Fibroblast of pulmonary artery (primary cell): ENCODE measurements around the gene PSEN1.

Experiments
- DNase-seq: peaks from one replicate; pipeline ENCODE4 v3.0.0-alpha.2; 2010; ENCODE audit warnings: low read depth
- H3K4me3 ChIP-seq: replicated peaks from 2 replicates; pipeline ENCODE4 v1.5.1; 2011; ENCODE audit warnings: low read depth, mild to moderate bottlenecking, control low read depth, low read length, moderate library complexity
- TF ChIP-seq, protein P1 (sequence below): IDR thresholded peaks from 2 replicates; pipeline ENCODE4 v1.5.1; 2011; ENCODE audit warnings: mild to moderate bottlenecking, control low read depth, low read length, inconsistent platforms; ENCODE audit errors: missing control alignments

The PSEN1 gene

DNA sequence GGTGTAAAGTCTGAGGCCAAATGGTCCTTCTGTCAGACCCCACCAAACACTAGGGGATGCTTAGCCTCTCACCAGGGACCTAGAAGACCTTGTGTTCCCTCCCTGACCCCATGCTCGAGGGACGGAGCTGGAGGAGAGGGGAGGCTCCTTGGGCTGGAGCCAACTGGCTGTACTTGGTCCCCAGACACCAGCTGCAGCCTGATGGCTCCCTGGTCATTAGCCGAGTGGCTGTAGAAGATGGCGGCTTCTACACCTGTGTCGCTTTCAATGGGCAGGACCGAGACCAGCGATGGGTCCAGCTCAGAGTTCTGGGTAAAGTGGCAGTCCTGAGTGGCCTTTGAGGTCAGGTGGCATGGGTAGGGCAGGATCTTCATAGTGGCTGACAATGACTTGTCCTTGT is 130.0 kb downstream of the PSEN1 start:
- H3K4me3 ChIP-seq, result no peak overlapping the region
- TF ChIP-seq, protein P1, sequence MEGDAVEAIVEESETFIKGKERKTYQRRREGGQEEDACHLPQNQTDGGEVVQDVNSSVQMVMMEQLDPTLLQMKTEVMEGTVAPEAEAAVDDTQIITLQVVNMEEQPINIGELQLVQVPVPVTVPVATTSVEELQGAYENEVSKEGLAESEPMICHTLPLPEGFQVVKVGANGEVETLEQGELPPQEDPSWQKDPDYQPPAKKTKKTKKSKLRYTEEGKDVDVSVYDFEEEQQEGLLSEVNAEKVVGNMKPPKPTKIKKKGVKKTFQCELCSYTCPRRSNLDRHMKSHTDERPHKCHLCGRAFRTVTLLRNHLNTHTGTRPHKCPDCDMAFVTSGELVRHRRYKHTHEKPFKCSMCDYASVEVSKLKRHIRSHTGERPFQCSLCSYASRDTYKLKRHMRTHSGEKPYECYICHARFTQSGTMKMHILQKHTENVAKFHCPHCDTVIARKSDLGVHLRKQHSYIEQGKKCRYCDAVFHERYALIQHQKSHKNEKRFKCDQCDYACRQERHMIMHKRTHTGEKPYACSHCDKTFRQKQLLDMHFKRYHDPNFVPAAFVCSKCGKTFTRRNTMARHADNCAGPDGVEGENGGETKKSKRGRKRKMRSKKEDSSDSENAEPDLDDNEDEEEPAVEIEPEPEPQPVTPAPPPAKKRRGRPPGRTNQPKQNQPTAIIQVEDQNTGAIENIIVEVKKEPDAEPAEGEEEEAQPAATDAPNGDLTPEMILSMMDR, result no peak
- DNase-seq, result no peak

DNA sequence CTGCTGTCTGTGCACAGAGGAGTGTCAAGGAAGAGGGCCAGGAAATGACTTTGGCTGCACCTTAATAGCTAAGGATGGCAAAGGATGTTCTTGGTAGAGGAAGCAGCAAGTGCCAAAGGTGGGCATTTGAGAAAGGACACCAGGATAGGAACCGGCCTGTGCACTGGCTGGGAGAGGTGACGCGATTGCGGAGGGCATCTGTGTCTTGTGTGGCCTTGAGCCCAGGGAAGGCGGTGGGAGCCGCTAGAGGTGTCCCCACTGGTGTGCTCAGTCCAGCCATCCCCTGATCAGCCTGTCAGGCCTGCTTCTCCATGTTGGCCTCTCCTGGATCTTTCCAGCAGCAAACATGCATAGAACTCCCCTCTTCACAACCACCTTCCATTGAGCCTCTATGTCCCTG is 131.2 kb downstream of the PSEN1 start:
- TF ChIP-seq, protein P1, result no peak
- no peak for DNase-seq
- no peak overlapping the region for H3K4me3 ChIP-seq

DNA sequence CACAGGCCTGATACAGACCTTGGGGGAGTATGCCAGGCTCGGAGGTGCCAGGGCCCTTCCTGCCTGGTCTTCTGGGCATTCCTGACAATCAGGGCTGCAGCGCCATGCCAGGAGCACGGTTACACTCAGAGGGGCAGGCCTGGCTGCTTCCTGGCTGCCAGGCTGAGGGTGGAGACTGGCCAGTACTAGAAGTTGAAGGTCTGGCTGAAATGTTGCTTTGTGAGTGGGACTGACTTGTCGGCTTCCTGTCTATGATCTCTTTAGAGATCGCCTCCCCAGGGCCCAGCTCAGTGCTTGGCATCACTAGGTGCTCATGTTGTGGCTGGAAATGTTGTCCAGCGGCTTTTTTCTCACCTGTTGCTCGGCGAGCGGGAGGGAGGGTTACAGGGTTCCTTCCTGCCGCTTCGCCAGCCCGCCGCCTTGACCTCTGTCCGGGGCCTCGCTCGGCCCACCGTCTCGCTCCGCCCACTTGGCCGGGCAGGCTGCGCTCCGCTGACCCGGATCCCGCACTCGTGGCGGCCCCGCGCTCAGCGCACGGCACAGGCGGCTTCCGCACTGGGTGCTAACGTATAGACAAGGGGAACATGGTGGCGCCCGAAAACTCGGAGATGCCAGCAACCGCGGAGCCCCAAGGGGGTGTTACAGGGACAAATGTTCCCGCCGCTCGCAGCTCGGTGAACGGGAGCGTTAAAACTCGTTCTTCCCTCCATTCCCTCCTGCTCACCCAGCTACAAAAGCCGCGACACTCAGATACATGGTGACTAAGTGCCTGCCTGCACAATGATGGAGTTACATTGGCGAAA is 133.6 kb downstream of the PSEN1 start:
- TF ChIP-seq, protein P1, result no peak
- peak overlapping the region; percentile 18 for H3K4me3 ChIP-seq
- peak; percentile 51 for DNase-seq

DNA sequence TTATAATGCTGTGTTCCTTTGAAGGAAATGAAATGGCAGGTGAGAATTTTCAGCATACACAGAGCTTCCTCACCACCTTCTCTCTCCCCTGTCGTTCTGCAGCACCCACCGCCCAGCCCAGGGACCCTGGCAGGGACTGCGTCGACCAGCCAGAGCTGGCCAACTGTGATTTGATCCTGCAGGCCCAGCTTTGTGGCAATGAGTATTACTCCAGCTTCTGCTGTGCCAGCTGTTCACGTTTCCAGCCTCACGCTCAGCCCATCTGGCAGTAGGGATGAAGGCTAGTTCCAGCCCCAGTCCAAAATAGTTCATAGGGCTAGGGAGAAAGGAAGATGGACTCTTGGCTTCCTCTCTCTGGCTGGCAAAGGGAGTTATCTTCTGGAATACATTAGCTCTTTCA is 136.1 kb downstream of the PSEN1 start:
- DNase-seq, result no peak
- no peak overlapping the region for H3K4me3 ChIP-seq
- TF ChIP-seq, protein P1, result no peak
